Hindlimb muscle (tissue), 1 donor: ENCODE results near the gene PRR5L. TPM values are rescaled to one million over a fixed set of nuclear protein-coding genes. Genes with fewer than 3 reads are reported as not detected.
"Not testable (repeated sequence)": the region's sequence is repeated elsewhere in the genome, so short reads cannot be mapped to it uniquely, and the experiment has no call there.

Experiments used
- DNase-seq: peaks from one replicate; pipeline ENCODE4 v3.0.0-alpha.2; 2013
- polyA plus RNA-seq: library from polyadenylated mRNA; unstranded; fragments of 120-200 nt; gene quantifications from one replicate; pipeline ENCODE4 v1.2.1, GENCODE V29; 2013; ENCODE audit not compliant: insufficient read length

The PRR5L gene
- polyA plus RNA-seq, 1 donor = 8.4 TPM

- no peak for DNase-seq
Measured at GRCh38 chr11:36508743-36509142, 212.7 kb downstream of the PRR5L start.

GRCh38 chr11:36509201-36509639 lies 213.1 kb downstream of the PRR5L start:
- peak; percentile 36 for DNase-seq

GRCh38 chr11:36509694-36510593 lies 213.9 kb downstream of the PRR5L start, which contains the start of gene TRAF6:
Gene TRAF6, minus strand, starts transcription at chr11:36510272. Its CDS starts 8,757 bp downstream, at chr11:36501515.
- peak; percentile 90 for DNase-seq

- no peak for DNase-seq
Measured at GRCh38 chr11:36510594-36510942, 214.5 kb downstream of the PRR5L start.

GRCh38 chr11:36511062-36511461 lies 215.0 kb downstream of the PRR5L start:
- not testable (repeated sequence) for DNase-seq

- no peak for DNase-seq
Measured at GRCh38 chr11:36512016-36512415, 215.9 kb downstream of the PRR5L start.

- DNase-seq = no peak
Measured at GRCh38 chr11:36513965-36514364, 217.9 kb downstream of the PRR5L start.

Other genes with a start within 250 kb of the PRR5L start
- gene COMMD9, start 6.9 kb upstream of the PRR5L start, polyA plus RNA-seq = 64.3 TPM
- gene TRAF6, start 214.0 kb downstream of the PRR5L start, polyA plus RNA-seq = 18.1 TPM